Measurements from ENCODE around the gene PRSS35.

PRSS35 gene

GRCh38 chr6:83505356-83505755 is 7.0 kb upstream of the PRSS35 start:
- no peaks in the 10 kb centered on the region for H3K27me3 ChIP-seq (ENCODE audit: insufficient read depth, low read length)
- no peak overlapping the region for H4K8ac ChIP-seq (ENCODE audit: low read depth, low read length)
- no peak overlapping the region for H2AFZ ChIP-seq (ENCODE audit: insufficient read depth, low read length, poor library complexity)
- H3K79me2 ChIP-seq (ENCODE audit: control insufficient read depth, insufficient read depth, low read length, poor library complexity): no peaks in the 10 kb centered on the region
- H2BK5ac ChIP-seq (ENCODE audit: low read depth, low read length, poor library complexity): no peak overlapping the region
- WGBS (ENCODE audit: extremely low coverage, insufficient coverage, insufficient read length): 100% methylated on average over 1 of the region's 4 CpGs
- H2BK120ac ChIP-seq (ENCODE audit: insufficient read depth, low read length, poor library complexity): no peak overlapping the region
- H3K9me3 ChIP-seq (ENCODE audit: insufficient read depth, low read depth, low read length): no peaks in the 10 kb centered on the region
- no peak overlapping the region for H4K91ac ChIP-seq (ENCODE audit: low read depth, low read length)
- H3K18ac ChIP-seq (ENCODE audit: low read length): no peak overlapping the region
- H3K4me3 ChIP-seq (ENCODE audit: low read depth, low read length): no peak overlapping the region
- no peaks in the 10 kb centered on the region for H3K4me1 ChIP-seq (ENCODE audit: control insufficient read depth in 1 of 2, insufficient read depth in 2 of 2, low read length in 2 of 2)
- no peak overlapping the region for H3K4ac ChIP-seq (ENCODE audit: low read depth, low read length)
- H3K23ac ChIP-seq (ENCODE audit: low read length): no peak overlapping the region
- DNase-seq: peak in 1 of 2 donors; percentile 18
- H3K79me1 ChIP-seq (ENCODE audit: low read length): no peaks in the 10 kb centered on the region
- no peaks in the 10 kb centered on the region for H3K36me3 ChIP-seq (ENCODE audit: control insufficient read depth in 1 of 2, insufficient read depth in 2 of 2, low read length in 2 of 2)
- no peak overlapping the region for H2BK12ac ChIP-seq (ENCODE audit: low read length)
- no peak overlapping the region for H3K9ac ChIP-seq (ENCODE audit: low read length)
- H3K4me2 ChIP-seq (ENCODE audit: low read length): no peak overlapping the region
- no peak overlapping the region for H3K14ac ChIP-seq (ENCODE audit: low read length)
- no peak overlapping the region for H4K12ac ChIP-seq (ENCODE audit: low read depth, low read length)
- H3K27ac ChIP-seq (ENCODE audit: low read depth, low read length): no peak overlapping the region
- no peak overlapping the region for H2AK5ac ChIP-seq (ENCODE audit: low read length)

DNA sequence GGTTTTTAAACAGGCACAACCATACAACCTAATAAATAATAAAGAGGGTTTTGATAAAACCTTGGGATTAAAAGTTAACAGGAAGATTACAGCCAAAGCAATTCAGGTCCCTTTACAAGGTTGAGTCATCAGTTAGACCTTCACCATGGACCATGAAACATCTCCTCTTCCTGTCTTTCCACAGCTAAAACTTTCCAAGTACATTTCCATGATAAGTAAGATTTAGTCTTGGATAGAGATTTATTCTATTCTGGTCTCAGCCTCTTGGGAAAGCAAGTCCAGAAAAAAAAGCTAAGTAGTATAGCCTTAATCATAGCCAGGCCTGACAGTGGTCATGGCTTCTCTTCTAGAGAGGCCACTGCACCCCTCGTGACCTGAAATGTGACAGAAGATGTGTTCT is 2.9 kb upstream of the PRSS35 start:
- Histone ChIP-seq H3K4me3 (ENCODE audit: low read depth, low read length) (no peak overlapping the region), H3K4me1 (ENCODE audit: control insufficient read depth in 1 of 2, insufficient read depth in 2 of 2, low read length in 2 of 2) (no peaks in the 10 kb centered on the region), H3K27me3 (ENCODE audit: insufficient read depth, low read length) (no peaks in the 10 kb centered on the region), H3K4me2 (ENCODE audit: low read length) (no peak overlapping the region), H4K8ac (ENCODE audit: low read depth, low read length) (no peak overlapping the region), H3K18ac (ENCODE audit: low read length) (no peak overlapping the region), H3K79me2 (ENCODE audit: control insufficient read depth, insufficient read depth, low read length, poor library complexity) (no peaks in the 10 kb centered on the region), H3K27ac (ENCODE audit: low read depth, low read length) (no peak overlapping the region), H4K12ac (ENCODE audit: low read depth, low read length) (no peak overlapping the region), H2BK12ac (ENCODE audit: low read length) (no peak overlapping the region), H3K23ac (ENCODE audit: low read length) (no peak overlapping the region), H3K36me3 (ENCODE audit: control insufficient read depth in 1 of 2, insufficient read depth in 2 of 2, low read length in 2 of 2) (no peaks in the 10 kb centered on the region), H3K4ac (ENCODE audit: low read depth, low read length) (no peak overlapping the region), H3K79me1 (ENCODE audit: low read length) (no peaks in the 10 kb centered on the region), H3K9ac (ENCODE audit: low read length) (no peak overlapping the region), H3K9me3 (ENCODE audit: insufficient read depth, low read depth, low read length) (no peaks in the 10 kb centered on the region), H3K14ac (ENCODE audit: low read length) (no peak overlapping the region), H4K91ac (ENCODE audit: low read depth, low read length) (no peak overlapping the region), H2BK120ac (ENCODE audit: insufficient read depth, low read length, poor library complexity) (no peak overlapping the region), H2AFZ (ENCODE audit: insufficient read depth, low read length, poor library complexity) (no peak overlapping the region), H2BK5ac (ENCODE audit: low read depth, low read length, poor library complexity) (no peak overlapping the region), H2AK5ac (ENCODE audit: low read length) (no peak overlapping the region)
- WGBS (ENCODE audit: extremely low coverage, insufficient coverage, insufficient read length): no CpG with 5 or more reads among the region's 1 CpG
- DNase-seq: no peak

GRCh38 chr6:83510791-83511190 is 1.5 kb upstream of the PRSS35 start:
- Histone ChIP-seq H3K4me3 (ENCODE audit: low read depth, low read length) (no peak overlapping the region), H3K79me2 (ENCODE audit: control insufficient read depth, insufficient read depth, low read length, poor library complexity) (no peaks in the 10 kb centered on the region), H3K27ac (ENCODE audit: low read depth, low read length) (no peak overlapping the region), H3K23ac (ENCODE audit: low read length) (no peak overlapping the region), H3K36me3 (ENCODE audit: control insufficient read depth in 1 of 2, insufficient read depth in 2 of 2, low read length in 2 of 2) (no peaks in the 10 kb centered on the region), H2AK5ac (ENCODE audit: low read length) (no peak overlapping the region), H3K27me3 (ENCODE audit: insufficient read depth, low read length) (no peaks in the 10 kb centered on the region), H2BK120ac (ENCODE audit: insufficient read depth, low read length, poor library complexity) (no peak overlapping the region), H3K4ac (ENCODE audit: low read depth, low read length) (no peak overlapping the region), H4K8ac (ENCODE audit: low read depth, low read length) (no peak overlapping the region), H3K18ac (ENCODE audit: low read length) (no peak overlapping the region), H3K14ac (ENCODE audit: low read length) (no peak overlapping the region), H4K12ac (ENCODE audit: low read depth, low read length) (no peak overlapping the region), H3K4me2 (ENCODE audit: low read length) (no peak overlapping the region), H3K4me1 (ENCODE audit: control insufficient read depth in 1 of 2, insufficient read depth in 2 of 2, low read length in 2 of 2) (no peaks in the 10 kb centered on the region), H3K79me1 (ENCODE audit: low read length) (no peaks in the 10 kb centered on the region), H2BK5ac (ENCODE audit: low read depth, low read length, poor library complexity) (no peak overlapping the region), H4K91ac (ENCODE audit: low read depth, low read length) (no peak overlapping the region), H3K9ac (ENCODE audit: low read length) (no peak overlapping the region), H3K9me3 (ENCODE audit: insufficient read depth, low read depth, low read length) (no peaks in the 10 kb centered on the region), H2AFZ (ENCODE audit: insufficient read depth, low read length, poor library complexity) (no peak overlapping the region), H2BK12ac (ENCODE audit: low read length) (no peak overlapping the region)
- DNase-seq: no peak
- WGBS (ENCODE audit: extremely low coverage, insufficient coverage, insufficient read length): no CpG with 5 or more reads among the region's 3 CpGs

DNA sequence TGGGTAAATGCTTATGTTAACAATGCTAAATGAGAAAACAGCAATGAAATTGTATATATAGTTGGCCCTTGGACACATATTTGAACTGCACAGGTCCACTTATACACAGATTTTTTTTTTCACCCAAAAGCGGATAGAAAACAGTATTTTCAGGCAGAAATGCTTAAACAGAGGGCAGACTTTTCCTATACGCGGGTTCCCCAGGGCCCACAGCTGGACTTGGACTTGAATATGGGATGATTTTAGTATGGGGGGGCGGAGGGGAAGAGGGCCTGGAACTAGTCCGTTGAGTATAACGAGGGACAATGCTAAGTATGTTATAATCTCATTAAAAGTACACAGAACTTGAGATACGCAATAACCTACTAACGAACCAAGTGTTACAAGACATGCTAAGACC is 1.1 kb upstream of the PRSS35 start:
- H4K12ac ChIP-seq (ENCODE audit: low read depth, low read length): no peak overlapping the region
- no peak overlapping the region for H3K9ac ChIP-seq (ENCODE audit: low read length)
- no peaks in the 10 kb centered on the region for H3K9me3 ChIP-seq (ENCODE audit: insufficient read depth, low read depth, low read length)
- no peak overlapping the region for H2AK5ac ChIP-seq (ENCODE audit: low read length)
- no peak overlapping the region for H4K91ac ChIP-seq (ENCODE audit: low read depth, low read length)
- H3K18ac ChIP-seq (ENCODE audit: low read length): no peak overlapping the region
- H2BK5ac ChIP-seq (ENCODE audit: low read depth, low read length, poor library complexity): no peak overlapping the region
- H3K79me1 ChIP-seq (ENCODE audit: low read length): no peaks in the 10 kb centered on the region
- H3K14ac ChIP-seq (ENCODE audit: low read length): no peak overlapping the region
- no peak overlapping the region for H2AFZ ChIP-seq (ENCODE audit: insufficient read depth, low read length, poor library complexity)
- H3K4me2 ChIP-seq (ENCODE audit: low read length): no peak overlapping the region
- H3K4me1 ChIP-seq (ENCODE audit: control insufficient read depth in 1 of 2, insufficient read depth in 2 of 2, low read length in 2 of 2): no peaks in the 10 kb centered on the region
- H3K79me2 ChIP-seq (ENCODE audit: control insufficient read depth, insufficient read depth, low read length, poor library complexity): no peaks in the 10 kb centered on the region
- H4K8ac ChIP-seq (ENCODE audit: low read depth, low read length): no peak overlapping the region
- no peak overlapping the region for H3K4ac ChIP-seq (ENCODE audit: low read depth, low read length)
- H3K4me3 ChIP-seq (ENCODE audit: low read depth, low read length): no peak overlapping the region
- H3K23ac ChIP-seq (ENCODE audit: low read length): no peak overlapping the region
- H2BK120ac ChIP-seq (ENCODE audit: insufficient read depth, low read length, poor library complexity): no peak overlapping the region
- no peak overlapping the region for H2BK12ac ChIP-seq (ENCODE audit: low read length)
- no peak overlapping the region for H3K27ac ChIP-seq (ENCODE audit: low read depth, low read length)
- no peaks in the 10 kb centered on the region for H3K27me3 ChIP-seq (ENCODE audit: insufficient read depth, low read length)
- no peaks in the 10 kb centered on the region for H3K36me3 ChIP-seq (ENCODE audit: control insufficient read depth in 1 of 2, insufficient read depth in 2 of 2, low read length in 2 of 2)
- DNase-seq: no peak
- WGBS (ENCODE audit: extremely low coverage, insufficient coverage, insufficient read length): no CpG with 5 or more reads among the region's 8 CpGs
